HPDE6-E6E7 (cell line): ENCODE results near the gene NNMT.

Experiments
- DNase-seq: peaks from one replicate; pipeline ENCODE4 v3.0.0; 2011; ENCODE audit warnings: missing footprints; ENCODE audit errors: extremely low spot score

Gene NNMT

DNA sequence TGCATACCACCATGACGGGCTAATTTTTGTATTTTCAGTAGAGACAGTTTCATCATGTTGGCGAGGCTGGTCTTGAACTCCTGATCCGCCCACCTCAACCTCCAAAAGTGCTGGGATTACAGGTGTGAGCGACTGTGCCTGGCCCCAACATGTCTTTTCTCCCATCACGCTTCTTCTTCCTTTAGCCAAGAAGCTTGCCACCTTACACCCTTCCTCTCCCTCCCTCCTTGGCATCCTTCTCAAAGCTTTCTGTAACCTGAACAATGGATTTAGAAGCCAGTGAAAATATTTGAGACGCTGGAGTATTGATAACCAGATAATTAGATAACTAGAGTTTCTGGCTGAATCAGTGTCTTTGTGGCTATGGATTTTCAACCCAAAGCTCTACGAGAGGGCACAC, 11.3 kb upstream of the NNMT start:
- no peak for DNase-seq

DNA sequence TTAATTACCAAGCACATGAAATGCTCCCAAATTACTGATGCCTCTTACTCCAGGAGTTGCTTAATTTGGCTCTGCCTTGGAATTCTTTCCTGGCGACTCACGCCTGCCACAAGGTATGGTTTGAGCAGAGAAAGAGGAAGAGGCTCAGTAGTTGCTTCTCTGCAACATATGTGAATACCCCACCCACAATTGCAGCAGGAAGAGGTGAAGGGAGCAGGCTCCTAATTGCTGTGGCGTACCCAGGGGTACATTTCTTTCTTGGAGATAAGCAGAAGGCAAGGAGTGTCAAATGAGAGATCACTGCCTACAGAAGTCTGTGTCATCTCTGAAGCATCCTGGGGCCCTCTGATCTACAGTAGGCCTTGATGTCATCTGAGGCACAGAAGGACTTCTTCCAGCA, 10.6 kb upstream of the NNMT start:
- DNase-seq = no peak

DNA sequence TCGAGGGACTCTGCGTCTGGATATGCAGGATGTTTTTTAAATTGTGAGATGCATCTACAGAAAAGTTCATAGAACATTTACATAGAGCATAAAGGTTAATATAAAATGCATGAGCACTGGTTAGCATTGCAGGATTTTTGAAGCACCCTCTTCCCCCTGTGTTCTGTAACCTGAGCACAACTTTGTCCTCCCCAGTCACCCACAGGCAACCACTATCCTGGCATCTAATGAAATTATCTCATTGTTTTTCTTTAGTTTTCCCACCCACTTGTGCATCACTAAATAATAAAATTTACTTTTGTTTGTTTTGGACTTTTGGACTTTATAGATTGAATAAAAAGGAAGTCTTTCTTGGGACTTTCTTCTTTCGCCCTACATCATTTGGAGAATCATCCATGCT, 10.0 kb upstream of the NNMT start:
- DNase-seq = no peak

DNA sequence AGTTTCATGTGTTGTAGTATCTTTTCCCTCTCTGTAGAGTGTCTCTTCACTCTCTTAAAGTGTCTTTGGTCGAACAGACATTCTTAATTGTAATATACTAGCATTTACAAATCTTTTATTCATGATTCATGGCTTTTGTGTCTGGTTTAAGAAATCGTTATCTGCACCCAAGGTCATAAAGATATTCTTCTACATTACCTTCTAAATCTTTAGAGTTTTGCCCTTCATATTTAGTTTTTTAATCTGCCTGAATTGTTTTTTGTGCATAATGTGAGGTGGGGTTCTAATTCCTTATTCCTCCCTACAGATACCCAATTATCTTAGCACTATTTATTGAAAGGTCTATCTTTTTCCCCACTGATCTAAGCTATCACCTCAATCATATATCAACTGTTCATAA, 9.0 kb upstream of the NNMT start:
- no peak for DNase-seq

DNA sequence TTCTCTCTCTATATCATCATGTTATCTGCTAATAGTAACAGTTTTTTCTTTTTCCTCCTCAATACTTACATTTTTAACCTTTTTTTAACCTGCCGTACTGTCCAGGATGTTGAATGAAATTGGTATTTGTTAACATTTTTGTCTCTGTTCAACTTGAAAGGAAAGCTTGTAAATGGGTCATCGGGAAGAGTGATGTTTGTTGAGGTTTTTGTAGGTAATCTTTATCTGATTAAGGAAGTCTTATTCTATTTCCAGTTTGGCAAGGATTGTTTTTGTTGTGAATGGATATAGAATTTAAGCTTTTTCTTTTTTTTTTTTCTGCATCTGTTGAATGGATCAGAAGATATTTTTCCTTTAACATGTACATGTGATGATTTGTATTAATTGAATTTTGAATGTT, 8.1 kb upstream of the NNMT start:
- DNase-seq = no peak

DNA sequence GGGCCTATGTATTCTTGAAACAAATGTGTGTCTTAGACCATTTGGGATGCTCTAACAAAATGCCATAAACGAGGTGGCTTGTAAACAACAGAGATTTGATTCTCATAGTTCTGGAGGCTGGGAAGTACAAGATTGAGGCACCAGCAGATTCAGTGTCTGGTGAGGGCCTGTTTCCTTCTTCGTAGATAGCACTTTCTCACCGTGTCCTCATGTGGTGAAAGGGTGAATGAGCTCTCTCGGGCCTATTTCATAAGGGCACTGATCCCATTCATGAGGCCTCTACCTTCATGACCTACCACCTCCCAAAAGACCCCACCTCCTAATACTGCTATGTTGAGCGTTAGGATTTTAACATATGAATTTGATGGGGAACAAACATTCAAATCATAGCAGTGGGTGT, 6.4 kb upstream of the NNMT start:
- DNase-seq = no peak

DNA sequence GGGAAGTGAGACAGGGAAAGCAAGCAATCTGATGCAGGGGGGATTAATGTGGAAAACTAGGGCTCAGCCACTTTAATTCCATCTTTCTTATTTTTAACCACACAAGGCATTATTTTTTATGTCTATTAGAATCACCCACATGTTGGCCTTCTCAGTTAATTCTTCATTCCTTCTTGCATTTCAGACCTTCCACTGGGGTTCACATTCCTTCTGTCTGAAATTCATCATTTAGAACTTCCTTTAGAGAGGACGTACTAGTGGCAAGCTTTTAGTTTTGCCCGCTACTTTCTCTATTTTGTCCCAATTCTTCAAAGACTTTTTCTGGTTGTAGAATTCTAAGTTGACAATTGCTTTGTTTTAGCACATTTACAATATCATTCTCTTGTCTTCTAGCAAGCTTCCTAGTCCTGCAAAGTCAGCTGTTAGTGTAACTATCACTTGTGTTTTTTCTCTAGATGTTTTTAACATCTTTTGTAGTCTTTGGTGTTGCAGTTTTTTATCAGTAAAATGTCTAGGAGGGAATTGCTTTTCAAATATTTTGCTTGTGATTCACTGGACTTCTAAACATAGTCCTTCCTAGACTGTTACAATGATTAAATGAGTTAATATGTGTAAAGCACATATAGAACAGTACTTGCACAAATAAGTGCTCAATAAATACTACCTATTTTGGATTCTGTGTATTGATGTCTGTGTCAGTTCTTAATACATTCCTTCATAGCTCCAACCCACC, 5.5 kb upstream of the NNMT start:
- no peak for DNase-seq

DNA sequence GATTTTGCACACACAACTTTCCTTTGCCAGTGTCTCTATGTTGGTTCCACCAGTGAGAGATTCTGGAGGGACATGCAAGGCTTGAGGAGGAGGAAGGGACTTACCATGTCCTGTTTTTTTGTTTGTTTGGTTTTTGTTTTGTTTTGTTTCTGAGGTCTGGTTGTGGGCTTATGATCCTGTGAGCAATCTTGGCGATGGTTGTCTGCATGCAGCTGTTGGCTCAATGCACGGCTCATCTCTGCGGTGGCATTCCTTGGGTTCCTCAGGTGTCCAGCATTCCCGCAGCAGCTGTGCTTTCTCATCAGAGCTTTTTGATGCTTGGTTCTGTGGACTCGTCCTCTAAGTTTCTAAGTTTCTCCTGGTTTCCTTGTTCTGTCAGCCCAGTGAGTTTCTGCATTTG, 4.8 kb upstream of the NNMT start:
- DNase-seq = no peak

DNA sequence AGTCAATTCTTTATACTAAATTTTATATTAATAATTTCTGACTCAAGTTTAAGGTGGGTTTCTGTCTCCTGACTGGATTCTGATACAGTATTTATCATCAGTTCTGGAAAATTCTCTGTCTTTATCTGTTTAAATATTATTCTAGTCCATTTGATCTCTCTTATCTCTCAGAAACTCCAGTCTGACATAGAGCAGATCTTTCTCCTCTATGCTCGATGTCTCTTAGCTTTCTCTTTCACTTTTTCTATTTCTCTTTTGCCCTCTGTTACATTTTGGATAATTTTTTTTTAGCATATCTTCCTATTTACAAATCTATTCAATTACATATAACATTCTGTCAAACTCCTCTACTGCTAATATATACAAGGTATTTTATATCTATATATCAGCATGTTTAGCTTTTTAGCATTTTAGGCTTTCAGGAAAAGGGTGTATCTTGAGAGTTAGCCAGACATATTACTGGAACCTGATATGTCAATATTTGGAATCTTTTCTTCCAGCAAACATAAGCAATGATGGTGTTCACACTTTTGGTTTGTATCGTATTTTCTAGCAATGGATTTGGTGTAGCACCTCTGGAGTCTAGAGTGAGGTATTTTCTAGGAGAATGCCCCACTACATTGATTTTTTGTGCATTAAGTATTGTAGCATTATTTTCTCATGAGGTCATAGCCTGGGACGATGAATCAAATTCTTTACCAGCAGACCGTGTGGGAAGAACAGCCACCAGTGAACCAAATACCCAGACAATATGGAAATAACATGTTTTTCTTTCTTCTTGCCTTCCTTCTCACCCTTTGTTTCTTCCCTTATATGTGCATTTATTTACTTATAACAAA, 4.1 kb upstream of the NNMT start:
- no peak for DNase-seq

DNA sequence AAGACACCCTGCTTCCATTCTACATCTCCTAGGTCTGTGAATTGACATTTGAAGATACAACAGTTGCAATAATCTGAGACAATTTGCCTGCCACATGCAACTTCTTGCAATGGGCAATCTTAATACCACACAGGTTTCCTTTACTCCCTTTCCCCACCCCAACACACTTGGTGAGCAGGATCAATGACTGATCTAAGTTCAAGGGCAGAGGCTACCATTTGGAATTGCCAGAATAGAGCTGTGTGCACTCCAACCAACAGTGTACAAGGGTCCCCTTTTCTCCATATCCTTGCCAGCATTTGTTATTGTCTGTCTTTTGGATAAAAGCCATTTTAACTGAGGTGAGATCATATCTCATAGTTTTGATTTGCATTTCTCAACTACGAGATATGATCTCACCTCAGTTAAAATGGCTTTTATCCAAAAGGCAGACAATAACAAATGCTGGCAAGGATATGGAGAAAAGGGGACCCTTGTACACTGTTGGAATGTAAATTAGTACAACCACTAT, 2.9 kb upstream of the NNMT start:
- DNase-seq = no peak

DNA sequence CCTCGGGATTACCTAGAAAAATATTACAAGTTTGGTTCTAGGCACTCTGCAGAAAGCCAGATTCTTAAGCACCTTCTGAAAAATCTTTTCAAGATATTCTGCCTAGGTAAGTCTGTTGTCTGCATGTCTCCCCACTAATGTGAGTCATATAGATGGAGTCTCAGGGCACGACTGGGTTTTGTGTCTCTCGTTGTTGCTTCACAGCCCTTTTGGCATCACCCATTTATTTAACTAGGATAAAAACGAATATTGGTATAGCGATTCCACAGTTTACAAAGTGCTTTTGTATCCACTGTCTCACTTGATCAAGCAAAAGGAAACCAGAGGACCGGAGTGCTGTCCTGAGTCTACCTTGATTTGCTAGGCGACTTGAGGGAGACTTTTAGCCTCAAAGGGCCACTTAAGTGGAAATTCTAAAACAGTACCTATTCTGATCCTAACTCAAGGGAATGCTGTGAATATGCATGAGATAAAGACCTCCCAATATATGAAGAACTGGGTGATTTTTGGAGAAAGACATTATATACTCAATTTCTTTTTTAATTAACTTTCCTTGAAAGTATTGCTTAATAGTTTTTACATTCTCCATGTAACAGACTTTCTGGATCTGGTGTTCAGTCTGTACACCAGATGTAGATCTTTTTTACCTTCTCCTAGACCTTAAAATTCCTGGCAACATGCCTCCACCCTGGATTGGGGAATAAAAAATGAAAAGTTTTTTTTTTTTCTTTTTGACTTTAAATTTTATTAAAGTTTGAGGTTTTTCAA, 590 bp downstream of the NNMT start:
- DNase-seq = no peak

DNA sequence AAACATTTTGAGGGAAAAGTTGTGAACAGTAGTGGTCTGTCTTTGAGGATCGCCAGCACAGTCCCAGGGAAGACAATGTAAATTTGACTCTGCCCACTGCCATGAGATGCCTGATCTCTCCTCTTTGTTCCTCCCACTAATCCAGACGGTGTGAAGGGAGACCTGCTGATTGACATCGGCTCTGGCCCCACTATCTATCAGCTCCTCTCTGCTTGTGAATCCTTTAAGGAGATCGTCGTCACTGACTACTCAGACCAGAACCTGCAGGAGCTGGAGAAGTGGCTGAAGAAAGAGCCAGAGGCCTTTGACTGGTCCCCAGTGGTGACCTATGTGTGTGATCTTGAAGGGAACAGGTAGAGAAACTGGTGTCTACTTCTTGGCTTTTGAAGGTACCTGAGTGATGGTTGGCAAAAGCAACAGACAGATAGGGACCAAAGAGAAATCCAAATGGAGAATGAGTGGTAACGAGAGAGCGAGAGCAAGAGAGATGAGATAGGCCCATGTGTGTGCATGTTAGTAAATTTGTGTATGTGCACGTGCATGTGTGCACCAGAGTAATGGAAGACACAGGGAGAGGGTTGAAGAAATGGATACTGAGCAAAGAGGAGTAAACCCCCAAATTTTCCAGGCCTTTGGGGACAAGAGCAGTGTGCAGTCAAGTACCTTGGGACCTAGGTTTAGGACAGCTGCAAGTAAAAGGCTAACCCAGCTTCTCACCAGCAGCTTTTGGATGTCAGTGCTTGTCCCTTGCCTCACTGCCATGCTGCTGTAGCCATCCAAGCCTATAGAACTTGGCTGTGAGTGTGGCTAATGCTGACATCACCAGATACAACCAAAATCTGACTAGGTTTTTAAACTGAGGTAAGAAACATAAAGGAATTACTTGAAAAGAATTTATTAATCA, 1.9 kb downstream of the NNMT start:
- DNase-seq = no peak

DNA sequence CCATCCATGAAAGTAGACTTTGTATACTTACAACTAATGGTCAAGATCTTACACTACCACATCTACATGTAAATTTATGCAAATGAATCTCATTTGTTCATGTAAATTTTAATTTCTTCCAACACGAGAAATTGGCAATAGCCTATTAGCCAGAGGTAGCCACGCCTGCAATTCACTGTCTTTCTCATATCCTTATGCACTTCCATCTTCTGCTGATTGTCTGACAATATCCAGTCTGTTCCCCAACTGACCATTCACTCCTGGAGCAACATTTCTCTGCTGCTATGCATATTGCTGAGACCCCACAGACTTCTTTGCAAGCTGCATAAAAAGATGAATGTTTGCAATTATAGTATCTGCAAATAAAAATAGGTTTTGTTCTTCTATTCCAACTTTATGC, 2.5 kb downstream of the NNMT start:
- no peak for DNase-seq

DNA sequence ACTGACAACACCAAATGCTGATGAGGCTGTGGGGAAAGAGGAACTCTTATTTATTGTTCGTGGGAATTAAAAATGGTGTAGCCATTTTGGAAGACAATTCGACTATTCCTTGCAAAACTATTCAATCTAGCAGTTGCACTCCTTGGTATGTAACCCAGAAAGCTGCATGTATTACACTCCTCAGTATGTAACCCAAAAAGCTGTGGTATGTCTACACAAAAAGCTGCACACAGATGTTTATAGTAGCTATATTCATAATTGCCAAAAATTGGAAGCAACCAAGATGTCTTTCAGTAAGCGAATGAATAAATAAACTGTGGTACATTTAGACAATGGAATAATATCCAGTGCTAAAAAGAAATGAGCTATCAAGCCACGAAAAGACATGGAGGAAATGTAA, 4.9 kb downstream of the NNMT start:
- DNase-seq = no peak

DNA sequence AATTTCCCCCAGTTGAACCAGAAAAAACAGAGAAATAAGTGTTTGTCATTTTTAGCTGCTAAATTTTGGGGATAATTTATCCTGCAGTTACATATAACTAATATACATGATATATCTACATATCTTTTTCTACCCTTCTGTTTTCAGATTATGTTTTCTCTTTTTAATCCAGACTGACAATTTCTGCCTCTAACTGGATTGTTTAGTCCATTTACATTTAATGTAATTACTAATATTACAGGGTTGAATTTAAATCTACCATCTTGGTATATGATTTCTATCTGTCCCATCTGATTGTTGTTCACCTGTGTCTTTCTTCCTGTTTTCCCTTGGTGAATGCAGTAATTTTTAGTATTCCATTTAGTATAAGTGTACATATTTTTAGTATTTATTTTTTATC, 5.7 kb downstream of the NNMT start:
- DNase-seq = no peak

DNA sequence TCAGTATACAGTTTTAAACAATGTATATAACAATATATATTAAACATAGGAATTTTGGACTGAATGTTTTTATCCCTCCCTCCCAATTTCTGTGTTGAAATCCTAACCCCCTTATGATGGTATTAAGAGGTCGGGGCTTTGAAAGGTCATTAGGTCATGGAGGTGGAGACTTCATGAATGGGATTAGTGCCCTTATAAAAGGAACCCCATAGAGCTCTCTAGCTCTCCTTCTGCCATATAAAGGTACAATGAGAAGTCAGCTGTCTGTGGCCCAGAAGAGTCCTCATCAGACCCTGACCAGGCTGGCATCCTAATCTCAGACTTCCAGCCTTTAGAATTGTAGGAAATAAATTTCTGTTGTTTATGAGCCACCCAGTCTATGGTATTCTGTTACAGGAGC, 6.5 kb downstream of the NNMT start:
- DNase-seq = no peak

DNA sequence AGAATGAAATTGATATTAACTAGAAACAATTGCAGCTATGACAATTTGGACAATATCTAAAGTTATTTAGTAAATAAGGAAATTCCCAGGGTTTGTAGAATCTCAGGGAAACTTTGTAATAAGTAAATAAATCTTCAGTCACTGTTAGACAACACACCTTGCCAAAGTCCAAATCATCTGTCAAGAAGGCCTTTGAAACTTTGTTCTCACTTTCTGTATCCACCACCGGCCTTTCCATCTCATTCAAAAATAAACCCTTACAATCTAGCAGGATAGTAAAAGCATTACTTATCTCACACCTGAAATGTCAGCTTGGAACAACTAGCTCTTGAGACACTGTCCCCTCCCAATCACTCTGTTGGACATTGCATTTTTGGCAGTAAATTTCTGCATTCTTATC, 7.9 kb downstream of the NNMT start:
- no peak for DNase-seq

DNA sequence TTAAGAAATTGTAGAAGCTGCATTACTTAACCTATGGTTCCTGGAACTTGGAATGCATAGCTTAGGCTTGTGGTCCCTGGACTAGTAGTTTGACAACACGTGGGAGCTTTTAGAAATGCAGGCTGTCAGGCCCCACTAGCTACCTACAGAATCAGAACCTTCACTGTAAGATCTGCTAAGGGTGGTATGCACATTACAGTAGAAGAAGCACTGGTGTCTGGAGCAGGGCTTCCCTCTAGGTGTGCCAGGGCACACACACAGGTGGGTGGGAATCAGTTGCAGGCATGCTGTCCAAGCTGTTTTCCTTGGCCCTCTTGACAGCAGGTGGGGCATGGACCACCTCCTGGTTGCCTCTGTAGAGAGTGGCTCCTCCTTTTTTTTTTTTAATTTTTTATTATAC, 8.8 kb downstream of the NNMT start:
- no peak for DNase-seq

DNA sequence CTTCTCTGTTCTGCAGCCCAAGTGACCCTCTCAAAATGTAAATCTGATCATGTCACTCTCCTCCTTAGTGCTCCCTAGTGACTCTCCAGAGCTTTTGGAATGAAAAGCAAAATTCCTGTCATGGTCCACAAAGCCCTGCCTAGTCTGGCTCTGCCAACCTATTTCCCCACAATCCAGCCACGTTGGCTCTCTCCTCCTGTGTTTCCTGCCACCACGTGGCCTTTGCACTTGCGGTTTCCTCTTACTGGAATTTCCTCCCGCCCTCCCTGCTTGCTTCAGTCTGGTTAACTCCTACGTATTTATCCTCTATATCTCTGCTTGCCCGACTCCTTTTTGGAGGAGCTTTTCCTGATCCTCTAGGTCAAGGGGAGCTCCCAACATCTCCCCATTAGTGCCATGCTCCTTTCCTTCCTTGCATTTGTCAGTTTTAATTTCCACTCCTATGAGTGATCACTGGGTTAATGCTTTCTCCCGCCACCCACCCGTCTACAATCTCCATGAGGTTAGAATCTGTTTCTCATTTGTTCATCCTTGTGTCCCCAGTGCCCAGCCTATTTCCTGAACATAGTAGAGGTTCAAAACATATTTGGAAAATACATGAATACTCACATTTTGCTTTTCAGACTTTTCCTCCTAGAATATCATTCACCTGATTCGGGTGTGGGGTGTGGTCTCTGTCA, 11.5 kb downstream of the NNMT start:
- no peak for DNase-seq

DNA sequence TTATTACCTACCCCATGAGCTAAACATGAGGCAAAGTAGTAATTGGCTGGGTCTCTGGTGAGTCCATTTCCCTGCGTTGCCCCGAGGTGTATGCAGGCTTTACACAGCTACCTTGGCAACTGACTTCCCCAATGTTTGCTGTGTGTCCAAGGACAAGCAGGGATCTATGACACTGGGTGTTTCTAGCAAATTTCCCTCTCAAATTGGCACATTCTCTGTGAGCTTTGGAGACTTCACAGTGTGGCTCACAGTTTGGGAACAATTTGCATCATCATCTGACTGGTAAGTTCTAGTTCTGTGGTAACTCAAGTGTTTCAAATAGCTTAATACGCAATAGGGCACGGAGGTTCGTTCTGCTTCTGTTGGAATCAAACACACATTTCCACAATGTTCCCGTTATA, 12.5 kb downstream of the NNMT start:
- no peak for DNase-seq

DNA sequence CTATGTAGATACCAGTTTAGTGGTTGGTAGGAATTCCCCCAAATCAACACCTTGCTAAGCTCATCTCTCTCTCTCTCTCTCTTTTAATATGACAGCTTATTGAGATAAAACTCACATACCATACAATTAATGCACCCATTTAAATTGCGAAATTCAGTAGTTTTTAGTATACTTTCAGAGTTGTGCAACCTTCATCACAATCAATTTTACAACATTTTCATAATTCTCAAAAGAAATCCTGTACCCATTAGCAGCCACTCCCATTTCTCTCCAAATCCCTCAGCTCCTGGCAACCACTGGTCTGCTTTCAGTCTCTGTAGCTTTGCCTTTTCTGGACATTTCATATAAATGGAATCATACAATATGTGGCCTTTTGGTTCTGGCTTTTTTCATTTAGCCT, 13.3 kb downstream of the NNMT start:
- no peak for DNase-seq
